ENCODE results near the gene FOXA2. TPM values are rescaled to one million over a fixed set of nuclear protein-coding genes. Genes with fewer than 3 reads are reported as not detected.

The FOXA2 gene
- total and polyA plus RNA-seq, 9 of the 15 experiments (the other 6 are each of a cell fraction or from before 2014, with no cell fraction given), result 0.10 to 1.0 (median 0.25) TPM

- no peak for TF ChIP-seq ZNF398 (CRISPR knock-in tag; IDR thresholded peaks at IDR 0.05)
- TF ChIP-seq NR4A1 (CRISPR knock-in tag; IDR thresholded peaks at IDR 0.05), result no peak
- no peak for TF ChIP-seq NR4A1 (tag; IDR thresholded peaks at IDR 0.05)
- TF ChIP-seq PRPF4 (IDR thresholded peaks at IDR 0.05; ENCODE audit: insufficient read depth, low read depth, low read length, poor library complexity, severe bottlenecking), result no peak
- TF ChIP-seq DLX4 (CRISPR knock-in tag; IDR thresholded peaks at IDR 0.05), result no peak
- no peak for TF ChIP-seq KLF10 (CRISPR knock-in tag; IDR thresholded peaks at IDR 0.05)
- TF ChIP-seq NCOR1 (IDR thresholded peaks at IDR 0.05), result no peak
Measured at GRCh38 chr20:22597303-22597702, 12.9 kb upstream of the FOXA2 start (continued).

GRCh38 chr20:22590662-22591061 is 6.3 kb upstream of the FOXA2 start:
- whole genome bisulfite sequencing (ENCODE audit: insufficient coverage, low coverage, missing lambda C conversion rate), result 0% methylated on average over 1 of the region's 1 CpG
- Histone ChIP-seq H3K27me3 (ENCODE audit: control insufficient read depth in 2 of 2, insufficient read depth in 2 of 2, low read length in 2 of 2) (no peaks in the 10 kb centered on the region; a peak in 2 of 5 replicates), H3K9me3 (replicated peaks; ENCODE audit: control insufficient read depth, insufficient read depth, low read depth, low read length) (no peaks in the 10 kb centered on the region), H3K4me2 (ENCODE audit: insufficient read depth, low read length) (no peak overlapping the region), H3K27ac (ENCODE audit: extremely low read depth, low read depth, low read length) (no peak overlapping the region), H3K9ac (ENCODE audit: insufficient read depth in 1 of 2, low read depth in 2 of 2, low read length in 2 of 2) (no peak overlapping the region), H3K4me1 (replicated peaks in 1 of 2; ENCODE audit: control insufficient read depth in 2 of 2, insufficient read depth in 2 of 2, low read length in 2 of 2) (peaks cover 0 to 11% of the 10 kb centered on the region in 2 experiments; a peak in 1 of 5 replicates), H2AFZ (ENCODE audit: low read depth, low read length) (no peak overlapping the region), H3K79me2 (ENCODE audit: control insufficient read depth, insufficient read depth, low read length) (no peaks in the 10 kb centered on the region), H3K9me1 (ENCODE audit: control insufficient read depth, insufficient read depth, low read length) (no peaks in the 10 kb centered on the region), H4K20me1 (replicated peaks; ENCODE audit: control insufficient read depth, insufficient read depth, low read length) (no peaks in the 10 kb centered on the region), H3K36me3 (ENCODE audit: control insufficient read depth, insufficient read depth, low read length) (no peaks in the 10 kb centered on the region), H3K4me3 (no peak overlapping the region)
- no peak for ATAC-seq
- ChIA-PET POLR2A (interaction anchor here (0.9 kb wide), 1 partner anchor 187 kb away, joined by 3 read pairs; no protein-coding TSS in a partner anchor), CTCF (ENCODE audit: low intra/inter-chr PET ratio) (no interaction called here)
- no peak for DNase-seq (ENCODE audit: extremely low read depth in 1 of 4, low spot score in 3 of 4)
- in situ Hi-C loops (cut with MboI), result no loop called here
- FAIRE-seq, result no peak
- BruUV-seq (replicated peaks), result no TSS peak
- intact Hi-C loops (cut with micrococcal nuclease), result no loop called here
- TF ChIP-seq TFAM (CRISPR knock-in tag; conservative IDR thresholded peaks at IDR 0.05) (no peak), RBBP5 (IDR thresholded peaks at IDR 0.05; ENCODE audit: borderline replicate concordance, insufficient read depth, low read length, poor library complexity, severe bottlenecking) (no peak), ARHGAP35 (IDR thresholded peaks at IDR 0.05; ENCODE audit: partially characterized antibody) (no peak), CC2D1A (IDR thresholded peaks at IDR 0.05) (no peak), ZNF274 (IDR thresholded peaks at IDR 0.05; ENCODE audit: borderline replicate concordance, low read depth, low read length) (no peak), ZNF780A (CRISPR knock-in tag; IDR thresholded peaks at IDR 0.05) (no peak), HNRNPK (IDR thresholded peaks at IDR 0.05; ENCODE audit: low read depth, low read length, poor library complexity, severe bottlenecking) (no peak), MYNN (IDR thresholded peaks at IDR 0.05) (no peak), MYNN (CRISPR knock-in tag; IDR thresholded peaks at IDR 0.05) (no peak), CHCHD3 (CRISPR knock-in tag; IDR thresholded peaks at IDR 0.05) (no peak), TAF7 (tag; IDR thresholded peaks at IDR 0.05) (no peak), ZNF263 (CRISPR knock-in tag; IDR thresholded peaks at IDR 0.05; ENCODE audit: borderline replicate concordance) (no peak), MEF2D (tag; conservative IDR thresholded peaks at IDR 0.05; ENCODE audit: low read depth) (no peak), HMG20A (CRISPR knock-in tag; conservative IDR thresholded peaks at IDR 0.05) (no peak)

Data from K562 (cell line).